Aorta (tissue), 5 donors: ENCODE measurements around the gene TMEM91. TPM values are rescaled to one million over a fixed set of nuclear protein-coding genes. Genes with fewer than 3 reads are reported as not detected.
A peak's percentile ranks its signal among the peaks of the same experiment; 100 is the strongest.
"Not testable (repeated sequence)": the region's sequence is repeated elsewhere in the genome, so short reads cannot be mapped to it uniquely, and the experiment has no call there.

Source experiments
- ATAC-seq: fragments of 200-7000 bp; cut with Tn5 transposase; one replicate; pipeline ENCODE4 v1.9.1; 2022; ENCODE audit warnings: moderate library complexity; ENCODE audit not compliant: low FRiP score
- DNase-seq, 2 donors: peaks; one replicate each; pipeline ENCODE4 v3.0.0-alpha.2; 2020
- H3K27ac ChIP-seq, 2 donors: one replicate each; pipeline ENCODE4 v1.5.1; 2013; ENCODE audit warnings: low read length in 2 of 2, mild to moderate bottlenecking in 2 of 2, moderate library complexity in 2 of 2, control low read depth in 1 of 2, inconsistent platforms in 1 of 2, low read depth in 1 of 2
- H3K27me3 ChIP-seq, 2 donors: one replicate each; pipeline ENCODE4 v1.6.1; 2013; ENCODE audit warnings: control low read depth in 1 of 2, low read length in 1 of 2, mild to moderate bottlenecking in 1 of 2, moderate library complexity in 1 of 2; ENCODE audit not compliant: insufficient read depth in 2 of 2, control insufficient read depth in 1 of 2
- H3K36me3 ChIP-seq, 2 donors: one replicate each; pipeline ENCODE4 v1.6.1; 2013; ENCODE audit warnings: control low read depth in 1 of 2, low read length in 1 of 2, mild to moderate bottlenecking in 1 of 2; ENCODE audit not compliant: insufficient read depth in 2 of 2, control insufficient read depth in 1 of 2
- H3K4me1 ChIP-seq, 2 donors: one replicate each; pipeline ENCODE4 v1.6.1; 2013; ENCODE audit warnings: low read length in 2 of 2, control low read depth in 1 of 2, mild to moderate bottlenecking in 1 of 2, moderate library complexity in 1 of 2; ENCODE audit not compliant: insufficient read depth in 2 of 2, control insufficient read depth in 1 of 2
- H3K4me3 ChIP-seq, 2 donors: one replicate each; pipeline ENCODE4 v1.5.1; 2013; ENCODE audit warnings: low read length in 2 of 2, control low read depth in 1 of 2, mild to moderate bottlenecking in 1 of 2
- H3K9me3 ChIP-seq: one replicate; pipeline ENCODE4 v1.6.1; 2013; ENCODE audit warnings: mild to moderate bottlenecking, low read length; ENCODE audit not compliant: control insufficient read depth
- WGBS, 2 donors: extraction: QIAGEN DNeasy Blood & Tissue Kit; methylation state at CpG; one replicate each; pipeline ENCODE4 v1.1.7; 2013; 5-methylcytosine and 5-hydroxymethylcytosine counted together
- intact Hi-C, 2 donors: fragments of 100-400 bp; cut with DNase I; formaldehyde crosslinking; loops; one replicate each; pipeline versions ENCODE4 v1.14.2 to v1.15.0; 2022
- polyA plus RNA-seq, 2 donors: library from polyadenylated mRNA; stranded (reverse); fragments of 200-250 nt; gene quantifications; one replicate each; pipeline ENCODE4 v1.2.3, GENCODE V29; 2013
- total RNA-seq, 2 donors: library from RNA; stranded (reverse); fragmentation: NEBNext Ultra II Directional; extraction: Animal tissue kit (Norgen Biotek cat#: 25700); gene quantifications; one replicate each; pipeline ENCODE4 v1.2.1, GENCODE V29; 2021
- donor health status: healthy with polysubstance abuse.
- donor health status: Bipolar disorder and iron deficiency.
- donor health status: DM: no; HTN: no; CAD: no.
- donor health status: DM: no; HTN: no; CAD: no.
- donor health status: DM: yes; HTN: yes; CAD: no.

The TMEM91 gene
- total and polyA plus RNA-seq, 4 donors = 8.9 to 55.8 (median 18.9) TPM

- no peak overlapping the region for H3K27ac ChIP-seq
- peaks cover 0 to 2% of the 10 kb centered on the region in 2 donors for H3K36me3 ChIP-seq
- H3K27me3 ChIP-seq = no peaks in the 10 kb centered on the region
- H3K4me3 ChIP-seq = no peak overlapping the region
- intact Hi-C loops = no loop called here
- WGBS, 2 donors = 90 to 92% methylated on average over 5 of the region's 5 CpGs
- no peaks in the 10 kb centered on the region for H3K9me3 ChIP-seq
- ATAC-seq (no peak), DNase-seq (no peak)
- H3K4me1 ChIP-seq = no peaks in the 10 kb centered on the region
Measured at GRCh38 chr19:41332468-41332867, 43.9 kb upstream of the TMEM91 start.

DNA sequence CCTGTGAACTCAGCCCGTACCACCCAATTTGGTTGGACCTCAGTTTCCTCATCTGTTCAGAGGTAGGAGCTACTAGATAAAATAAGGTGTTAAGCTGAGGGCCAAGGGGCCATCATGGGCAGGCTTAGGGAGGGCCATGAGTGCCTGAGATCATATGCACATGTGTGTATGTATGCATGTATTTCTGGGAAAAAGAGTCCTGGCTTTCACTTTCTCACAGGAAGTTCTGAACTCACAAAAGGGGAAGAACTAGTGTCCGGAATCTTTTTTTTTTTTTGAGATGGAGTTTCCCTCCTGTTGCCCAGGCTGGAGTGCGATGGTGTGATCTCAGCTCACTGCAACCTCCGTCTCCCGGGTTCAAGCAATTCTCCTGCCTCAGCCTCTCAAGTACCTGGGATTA lies 41.5 kb upstream of the TMEM91 start:
- H3K36me3 ChIP-seq = peaks cover 2% of the 10 kb centered on the region in 2 donors
- no peaks in the 10 kb centered on the region for H3K4me1 ChIP-seq
- DNase-seq (no peak), ATAC-seq (no peak)
- intact Hi-C loops = no loop called here
- no peak overlapping the region for H3K4me3 ChIP-seq
- WGBS, 2 donors = 83 to 86% methylated on average over 5 of the region's 5 CpGs
- H3K27ac ChIP-seq = no peak overlapping the region
- H3K9me3 ChIP-seq = no peaks in the 10 kb centered on the region
- H3K27me3 ChIP-seq = no peaks in the 10 kb centered on the region

- ATAC-seq (no peak), DNase-seq (no peak)
- H3K36me3 ChIP-seq = peaks cover 2% of the 10 kb centered on the region in 2 donors
- H3K4me3 ChIP-seq = no peak overlapping the region
- H3K4me1 ChIP-seq = no peaks in the 10 kb centered on the region
- WGBS, 2 donors = 93 to 95% methylated on average over 10 of the region's 10 CpGs
- no peaks in the 10 kb centered on the region for H3K9me3 ChIP-seq
- no peaks in the 10 kb centered on the region for H3K27me3 ChIP-seq
- H3K27ac ChIP-seq = no peak overlapping the region
- intact Hi-C loops = no loop called here
Measured at GRCh38 chr19:41335467-41335866, 40.9 kb upstream of the TMEM91 start.

GRCh38 chr19:41339936-41340335 lies 36.4 kb upstream of the TMEM91 start:
- Histone ChIP-seq H3K4me1 (no peaks in the 10 kb centered on the region), H3K36me3 (peaks cover 2 to 6% of the 10 kb centered on the region in 2 donors), H3K27me3 (no peaks in the 10 kb centered on the region), H3K27ac (no peak overlapping the region), H3K4me3 (no peak overlapping the region), H3K9me3 (no peaks in the 10 kb centered on the region)
- no peak for ATAC-seq
- intact Hi-C loops = no loop called here
- 93 to 95% methylated on average over 5 of the region's 5 CpGs for WGBS, 2 donors
- DNase-seq = no peak

DNA sequence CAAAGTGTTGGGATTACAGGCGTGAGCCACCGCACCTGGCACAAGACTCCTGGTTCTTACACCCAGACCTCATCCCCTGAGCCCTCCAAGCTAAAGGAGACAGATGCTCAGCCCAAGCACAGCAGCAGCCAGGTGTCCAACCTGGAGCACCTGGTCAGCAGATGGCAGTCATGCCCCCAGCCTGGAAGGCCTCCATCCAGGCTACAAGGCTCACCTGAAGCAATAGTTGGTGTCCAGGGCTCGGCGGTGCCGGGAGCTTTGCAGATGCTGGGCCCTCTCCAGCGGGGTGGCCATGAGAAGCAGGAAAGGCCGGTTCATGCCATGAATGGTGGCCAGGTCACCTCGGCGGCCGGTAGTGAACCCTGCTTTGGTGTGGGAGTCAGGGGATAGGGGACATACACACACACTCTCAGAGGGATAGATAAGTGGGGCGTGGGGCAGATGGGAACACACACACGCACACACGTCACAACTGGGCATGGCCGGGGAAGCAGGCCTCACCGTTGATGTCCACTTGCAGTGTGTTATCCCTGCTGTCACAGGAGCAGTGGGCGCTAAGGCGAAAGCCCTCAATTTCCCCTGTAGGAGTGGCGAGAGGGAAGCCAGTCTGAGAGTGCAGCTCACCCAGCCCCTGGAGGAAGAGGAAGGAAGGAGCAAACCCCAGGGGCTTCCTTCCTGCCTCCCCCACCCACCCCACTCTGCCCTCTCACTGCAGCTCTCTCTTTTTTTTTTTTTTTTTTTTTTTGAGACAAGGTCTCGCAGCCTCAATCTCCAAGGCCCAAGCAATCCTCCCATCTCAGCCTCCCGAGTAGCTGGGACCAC lies 34.5 kb upstream of the TMEM91 start:
- Histone ChIP-seq H3K27ac (no peak overlapping the region), H3K9me3 (no peaks in the 10 kb centered on the region), H3K27me3 (no peaks in the 10 kb centered on the region), H3K4me1 (no peaks in the 10 kb centered on the region), H3K4me3 (no peak overlapping the region), H3K36me3 (peaks cover 2 to 6% of the 10 kb centered on the region in 2 donors)
- WGBS, 2 donors = 92 to 94% methylated on average over 20 of the region's 20 CpGs
- peak; percentile 52 for ATAC-seq
- DNase-seq = no peak
- intact Hi-C loops = no loop called here

DNA sequence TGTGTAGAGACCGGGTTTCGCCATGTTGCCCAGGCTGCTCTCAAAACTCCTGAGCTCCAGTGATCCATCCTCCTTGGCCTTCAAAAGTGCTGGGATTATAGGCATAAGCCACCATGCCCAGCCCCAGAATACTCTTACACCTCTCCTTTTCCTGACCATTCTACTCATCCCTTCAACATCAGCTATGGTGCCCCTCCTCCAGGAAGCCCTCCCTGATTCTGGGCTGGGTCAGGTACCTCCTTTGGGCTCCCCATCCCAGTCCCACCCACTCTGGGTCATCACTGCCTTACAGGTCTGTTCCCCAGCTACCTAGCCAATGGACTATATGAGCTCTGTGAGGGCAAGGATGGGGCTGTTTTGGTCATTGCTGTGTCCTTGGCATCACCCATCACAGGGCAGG lies 32.2 kb upstream of the TMEM91 start:
- 97% methylated on average over 2 of the region's 2 CpGs for WGBS, 2 donors
- no peak for ATAC-seq
- Histone ChIP-seq H3K36me3 (peaks cover 0 to 6% of the 10 kb centered on the region in 2 donors), H3K4me3 (no peak overlapping the region), H3K9me3 (no peaks in the 10 kb centered on the region), H3K27ac (no peak overlapping the region), H3K4me1 (no peaks in the 10 kb centered on the region), H3K27me3 (no peaks in the 10 kb centered on the region)
- intact Hi-C loops = no loop called here
- no peak for DNase-seq

DNA sequence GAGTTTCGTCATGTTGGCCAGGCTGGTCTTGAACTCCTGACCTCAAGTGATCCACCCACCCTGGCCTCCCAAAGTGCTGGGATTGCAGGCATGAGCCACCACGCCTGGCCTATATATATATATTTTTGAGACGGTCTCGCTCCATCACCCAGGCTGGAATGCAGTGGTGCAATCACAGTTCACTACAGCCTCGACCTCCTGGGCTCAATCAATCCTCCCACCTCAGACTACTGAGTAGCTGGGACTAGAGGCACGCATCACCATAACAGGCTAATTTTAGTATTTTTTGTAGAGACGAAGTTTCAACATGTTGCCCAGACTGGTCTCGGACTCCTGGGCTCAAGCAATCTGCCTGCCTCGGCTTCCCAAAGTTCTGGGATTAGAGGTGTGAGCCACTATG lies 29.4 kb upstream of the TMEM91 start:
- H3K4me3 ChIP-seq, intact Hi-C loops, H3K9me3 ChIP-seq, DNase-seq, ATAC-seq, H3K27ac ChIP-seq, H3K4me1 ChIP-seq, H3K27me3 ChIP-seq, H3K36me3 ChIP-seq: not testable (repeated sequence)
- WGBS, 2 donors = 83% methylated on average over 9 of the region's 9 CpGs

DNA sequence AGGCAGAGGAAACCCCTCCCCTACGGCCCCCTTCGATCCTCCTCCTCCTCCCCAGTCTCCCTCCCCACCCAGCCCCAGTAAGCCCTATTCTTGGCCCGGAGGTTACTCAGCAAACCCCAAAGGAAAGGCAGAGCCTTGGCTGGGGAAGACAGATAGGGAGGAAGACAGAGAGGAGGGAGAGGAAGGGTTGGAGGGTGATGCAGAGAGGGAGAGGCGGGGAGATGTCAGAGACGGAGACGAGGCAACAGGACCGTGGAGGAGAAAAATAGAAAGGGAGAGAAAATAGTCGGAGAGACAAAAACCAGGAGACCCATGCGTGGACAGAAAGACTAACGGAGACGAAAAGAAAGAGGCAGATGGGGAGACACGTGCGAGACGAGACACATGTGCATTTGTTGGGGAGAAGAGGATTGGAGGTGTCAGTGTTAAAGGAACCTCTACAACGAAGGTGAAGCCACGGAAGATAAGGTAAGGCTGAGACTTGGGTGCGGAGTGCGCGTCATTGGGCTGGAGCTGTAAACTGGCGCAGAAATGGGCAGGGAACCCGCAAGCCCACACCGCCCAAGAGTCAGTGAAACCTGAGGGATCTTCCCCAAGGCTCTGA lies 25.5 kb upstream of the TMEM91 start:
- no peaks in the 10 kb centered on the region for H3K27me3 ChIP-seq
- H3K9me3 ChIP-seq = no peaks in the 10 kb centered on the region
- no peaks in the 10 kb centered on the region for H3K36me3 ChIP-seq
- DNase-seq (no peak), ATAC-seq (no peak)
- peak overlapping the region in 1 of 2 donors; percentile 16 for H3K27ac ChIP-seq
- intact Hi-C loops = loop anchor here in 1 of 2 donors (5.0 kb wide), 2 partner anchors 39 to 76 kb away; partner anchors contain the start of genes B3GNT8 and CCDC97
- peak overlapping the region; percentile 34 to 77 for H3K4me3 ChIP-seq
- no peaks in the 10 kb centered on the region for H3K4me1 ChIP-seq
- WGBS, 2 donors = 1 to 2% methylated on average over 22 of the region's 22 CpGs
